Activated T-cell treated with anti-CD3 and anti-CD28 coated beads for 4 hours (primary cell): ENCODE results near the gene SCML1.

ENCODE experiments used
- DNase-seq: peaks from one replicate; pipeline ENCODE4 v3.0.0-alpha.2; 2020

The SCML1 gene, protein sequence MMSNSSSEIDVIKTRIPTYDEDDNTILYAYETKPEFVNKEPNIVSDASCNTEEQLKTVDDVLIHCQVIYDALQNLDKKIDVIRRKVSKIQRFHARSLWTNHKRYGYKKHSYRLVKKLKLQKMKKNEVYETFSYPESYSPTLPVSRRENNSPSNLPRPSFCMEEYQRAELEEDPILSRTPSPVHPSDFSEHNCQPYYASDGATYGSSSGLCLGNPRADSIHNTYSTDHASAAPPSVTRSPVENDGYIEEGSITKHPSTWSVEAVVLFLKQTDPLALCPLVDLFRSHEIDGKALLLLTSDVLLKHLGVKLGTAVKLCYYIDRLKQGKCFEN

DNA sequence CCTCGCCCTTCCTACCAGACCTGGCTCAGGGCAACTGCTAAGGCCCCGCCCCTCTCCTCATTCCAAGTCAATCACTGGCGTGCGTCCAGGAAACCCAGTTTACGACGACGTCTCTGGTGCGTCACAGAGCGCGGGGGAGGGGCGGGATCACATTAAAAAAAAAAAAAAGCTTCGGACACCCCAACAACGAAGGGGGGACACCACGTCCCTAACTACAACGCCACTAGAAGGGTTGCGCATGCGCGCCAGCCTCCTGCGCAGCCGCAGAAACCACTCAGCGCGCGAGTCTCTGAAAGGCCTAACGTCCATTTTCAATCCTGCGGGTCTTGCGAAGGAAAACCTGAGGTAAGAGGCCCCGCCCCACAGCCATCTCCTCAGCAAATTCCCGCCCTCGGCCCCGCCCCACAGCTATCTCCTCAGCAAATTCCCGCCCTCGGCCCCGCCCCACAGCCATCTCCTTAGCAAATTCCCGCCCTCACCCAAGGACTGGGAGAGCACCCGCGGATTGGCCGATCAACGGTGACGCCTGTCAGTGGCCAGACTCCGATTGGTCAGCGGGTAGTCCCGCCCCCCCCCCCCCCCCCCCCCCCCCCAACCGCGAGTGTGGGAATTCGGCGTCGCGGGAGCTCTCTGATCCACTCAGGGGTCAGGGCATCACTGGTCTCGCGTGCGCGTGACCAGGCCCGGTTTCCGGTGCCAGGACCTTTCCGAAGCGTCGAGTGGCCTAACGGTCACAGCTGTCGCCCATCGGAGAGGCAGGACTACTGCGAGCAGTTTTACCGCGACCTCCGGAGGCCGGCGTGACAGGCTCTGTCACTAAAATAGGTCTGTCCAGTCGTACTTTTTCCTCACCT is at the start of gene SCML1:
Gene SCML1, plus strand, starts transcription at position 638 of the 854 bp plus-strand sequence. CDS start 6,694 bp downstream, outside the sequence.
- DNase-seq: peak; percentile 84

DNA sequence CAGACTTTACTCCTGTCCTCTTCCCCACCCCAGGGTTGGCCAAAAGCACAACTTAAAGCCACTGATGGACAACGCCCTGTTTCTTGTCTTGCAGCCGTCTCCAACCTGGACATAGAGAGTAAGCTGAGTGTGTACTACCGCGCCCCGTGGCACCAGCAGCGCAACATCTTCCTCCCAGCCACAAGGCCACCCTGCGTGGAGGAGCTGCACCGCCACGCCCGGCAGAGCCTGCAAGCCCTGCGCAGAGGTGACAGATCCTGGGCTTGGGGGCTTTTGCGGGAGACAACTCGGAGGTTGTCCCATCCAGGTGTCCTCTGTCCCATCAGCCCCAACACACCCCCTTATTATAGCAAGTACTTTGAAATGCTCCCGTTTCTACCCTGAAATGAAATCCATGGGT is 49.6 kb upstream of the SCML1 start:
- no peak for DNase-seq

GRCh38 chrX:17689971-17690409 is 47.3 kb upstream of the SCML1 start:
- DNase-seq: peak; percentile 11

GRCh38 chrX:17692709-17693346 is 44.5 kb upstream of the SCML1 start:
- no peak for DNase-seq

GRCh38 chrX:17697191-17697590 is 40.1 kb upstream of the SCML1 start:
- DNase-seq: no peak

- DNase-seq: no peak
Observed at GRCh38 chrX:17700976-17701375, 36.3 kb upstream of the SCML1 start.

DNA sequence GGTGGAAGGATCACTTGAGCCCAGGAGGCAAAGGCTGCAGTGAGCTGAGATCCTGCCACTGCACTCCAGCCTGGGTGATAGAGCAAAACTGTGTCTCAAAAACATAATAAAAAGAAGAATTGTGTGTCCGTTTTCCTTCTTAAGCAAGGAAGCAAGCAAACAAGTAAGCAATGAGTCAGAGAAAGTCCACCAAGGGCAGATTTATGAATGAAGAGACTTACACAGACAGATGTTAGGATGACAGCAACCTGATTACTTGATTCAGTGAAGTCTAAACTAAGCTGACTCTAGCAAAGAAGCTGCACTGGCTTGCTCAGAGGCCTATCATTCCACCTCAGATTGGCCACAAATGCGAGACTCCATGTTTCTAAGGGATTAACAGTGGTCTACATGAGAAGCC is 34.1 kb upstream of the SCML1 start:
- DNase-seq: no peak

GRCh38 chrX:17705211-17705610 is 32.1 kb upstream of the SCML1 start:
- no peak for DNase-seq

- no peak for DNase-seq
Observed at GRCh38 chrX:17706676-17707075, 30.6 kb upstream of the SCML1 start.

DNA sequence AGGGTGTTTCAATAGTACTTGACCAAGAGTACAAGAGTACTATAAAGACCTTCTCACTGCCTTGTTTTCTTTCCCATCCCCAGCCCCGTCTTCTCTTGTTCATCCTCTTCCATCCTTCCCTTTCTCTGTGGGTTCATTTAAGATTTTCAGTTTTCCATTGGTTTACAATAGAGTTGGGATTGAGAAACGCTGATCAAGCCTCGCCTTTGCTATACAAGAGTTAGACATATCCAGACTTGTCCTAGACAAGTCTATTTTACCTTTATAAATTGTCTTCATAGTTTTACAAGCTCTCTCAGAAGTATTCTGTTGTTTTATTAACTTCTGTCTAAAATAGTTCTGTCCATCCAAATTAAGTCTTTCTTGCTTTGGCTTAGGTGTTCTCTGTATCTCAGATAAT is 29.6 kb upstream of the SCML1 start:
- DNase-seq: no peak

DNA sequence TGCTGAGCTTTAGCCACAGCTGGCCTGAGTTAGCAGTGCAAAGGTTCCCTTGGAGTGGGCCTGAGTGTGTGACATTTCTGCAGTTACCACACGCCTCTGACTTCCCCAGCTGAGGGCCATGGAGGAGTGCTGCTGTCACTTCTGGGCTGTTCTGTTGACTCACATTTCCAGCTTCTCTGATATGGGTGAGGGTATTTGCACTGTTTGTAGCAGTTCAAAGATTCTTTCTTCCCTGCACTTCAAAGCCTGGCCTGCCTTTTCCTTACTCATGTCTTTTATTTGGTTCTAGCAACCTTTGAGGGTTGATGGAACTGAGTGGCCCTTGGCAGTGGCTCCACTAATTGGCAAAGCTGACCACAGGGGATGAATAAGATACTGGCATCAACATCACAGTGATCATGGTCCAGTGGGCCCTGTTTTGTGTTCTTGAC is 26.4 kb upstream of the SCML1 start:
- no peak for DNase-seq

DNA sequence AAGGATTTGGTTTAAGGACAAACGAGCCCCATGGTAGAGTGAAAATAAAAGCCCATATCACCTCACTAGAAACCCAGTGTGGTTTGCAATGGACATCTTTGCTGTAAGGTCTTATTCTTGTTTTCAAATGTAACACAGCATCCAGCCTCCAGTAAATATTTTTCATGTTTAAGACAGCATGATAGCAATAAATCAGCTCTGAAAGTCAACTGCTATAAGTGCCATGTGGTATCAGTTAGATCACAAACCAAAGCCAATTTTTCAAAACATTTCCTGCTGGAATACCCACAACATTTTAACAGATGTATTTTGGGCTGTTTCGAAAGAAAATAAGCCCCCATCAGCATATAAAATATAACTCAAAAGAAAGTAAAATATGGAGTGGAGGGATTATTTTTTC is 24.0 kb upstream of the SCML1 start:
- DNase-seq: no peak

DNA sequence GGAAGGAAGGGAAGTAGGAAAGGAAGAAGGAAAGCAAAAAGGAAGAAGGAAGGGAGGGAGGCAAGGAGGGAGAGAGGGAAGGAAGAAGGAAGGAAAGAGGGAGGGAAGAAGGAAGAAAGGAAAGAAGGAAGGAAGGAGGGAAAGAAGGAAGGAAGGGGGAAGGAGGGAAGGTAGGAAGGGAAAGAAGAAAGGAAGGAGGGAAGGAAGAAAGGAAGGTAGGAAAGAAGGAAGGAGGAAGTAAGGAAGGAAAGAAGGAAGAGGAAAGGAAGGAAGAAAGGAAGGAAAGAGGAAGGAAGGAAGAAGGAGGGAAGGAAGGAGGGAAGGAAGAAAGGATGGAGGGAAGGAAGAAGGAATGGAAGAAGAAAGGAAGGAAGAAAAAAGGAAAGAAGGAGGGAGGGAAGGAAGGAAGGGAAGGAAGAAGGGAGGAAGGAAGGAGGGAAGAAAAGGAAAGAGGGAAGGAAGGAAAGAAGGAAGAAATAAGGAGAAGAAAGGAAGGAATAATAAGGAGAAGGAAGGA is 18.6 kb upstream of the SCML1 start:
- no peak for DNase-seq

DNA sequence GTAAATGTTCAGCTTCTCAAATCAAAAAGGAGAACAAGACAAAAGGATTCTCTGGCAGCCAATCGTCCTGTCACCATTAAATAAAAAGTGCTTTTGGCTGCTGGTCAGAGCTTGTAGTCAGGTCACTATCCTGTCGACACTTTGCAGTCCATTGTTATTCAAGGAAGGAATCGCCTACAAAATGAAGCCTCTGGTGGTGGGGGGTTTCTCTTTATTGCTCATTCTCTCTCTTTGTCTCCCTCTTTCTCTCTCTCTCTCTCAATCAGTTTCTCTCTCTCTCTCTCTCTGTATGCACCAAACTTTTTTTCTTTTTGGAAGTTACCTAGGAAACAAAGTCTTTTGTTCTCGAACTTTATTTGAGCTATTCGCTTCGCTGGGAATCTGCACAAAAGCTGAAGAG is 17.6 kb upstream of the SCML1 start:
- DNase-seq: no peak

DNA sequence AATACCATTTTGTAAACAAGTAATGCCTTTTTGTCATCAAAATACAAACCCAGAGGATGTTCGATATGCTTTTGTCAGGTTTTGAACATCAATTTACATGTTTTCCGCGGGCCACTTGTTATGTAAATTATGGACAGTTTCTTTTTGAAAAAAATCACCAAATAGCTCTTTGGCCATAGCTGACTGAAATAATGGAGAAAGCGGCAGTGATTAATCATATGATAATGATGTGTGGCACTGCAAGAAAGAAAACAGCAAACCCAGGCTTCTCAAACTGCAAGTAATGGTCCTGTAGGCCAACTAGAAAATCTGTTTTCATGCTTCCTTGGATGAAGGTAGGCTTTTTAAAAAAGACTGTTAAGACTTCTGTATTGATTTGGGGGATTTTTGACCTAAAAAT is 15.6 kb upstream of the SCML1 start:
- no peak for DNase-seq

GRCh38 chrX:17725181-17725580 is 12.1 kb upstream of the SCML1 start:
- no peak for DNase-seq

DNA sequence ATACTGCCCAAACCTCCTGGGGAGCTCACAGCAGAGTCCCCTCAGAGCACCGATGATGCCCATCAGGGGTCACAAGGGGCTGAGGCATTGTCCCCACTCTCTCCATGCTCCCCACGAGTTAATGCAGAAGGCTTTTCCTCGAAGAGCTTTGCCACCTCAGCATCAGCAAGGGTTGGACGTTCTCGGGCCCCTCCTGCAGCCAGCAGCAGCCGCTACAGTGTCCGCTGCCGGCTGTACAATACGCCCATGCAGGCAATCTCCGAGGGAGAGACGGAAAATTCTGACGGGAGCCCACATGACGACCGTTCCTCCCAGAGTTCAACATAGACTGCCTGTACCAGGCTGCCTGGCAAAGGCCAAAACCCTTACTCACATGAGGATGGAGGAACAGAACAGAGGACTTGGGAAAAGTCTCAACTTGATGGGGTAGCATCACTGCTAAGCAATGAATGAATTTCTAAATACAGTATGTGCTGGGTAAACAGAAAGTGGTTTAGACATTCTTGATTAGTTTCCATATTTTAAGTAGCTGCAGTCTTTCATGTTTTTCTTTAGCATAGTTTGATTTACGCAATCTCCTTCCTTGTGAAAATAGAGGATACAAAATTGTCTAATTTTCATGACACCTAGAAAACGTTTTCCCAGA is 5.0 kb upstream of the SCML1 start:
- DNase-seq: no peak

DNA sequence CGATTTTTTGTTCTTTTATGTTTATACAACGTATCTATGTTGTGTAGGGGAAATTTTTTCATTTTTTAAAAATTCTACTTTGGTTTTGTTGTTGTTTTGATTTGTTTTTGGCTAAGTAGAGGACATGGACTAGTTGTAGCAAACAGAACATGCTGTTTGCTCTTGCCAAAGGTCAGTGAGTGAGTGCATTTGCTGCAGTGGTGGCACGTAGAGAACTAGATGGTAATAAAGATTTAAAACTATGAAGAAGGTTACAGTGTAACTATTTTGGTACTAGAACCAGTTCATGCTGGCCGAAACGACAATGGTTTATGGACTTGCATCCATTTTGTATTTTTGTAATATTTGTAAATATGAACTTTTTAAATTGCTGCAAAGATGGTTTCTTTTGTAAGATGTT is 1.9 kb upstream of the SCML1 start:
- no peak for DNase-seq

GRCh38 chrX:17736478-17736855 is 826 bp upstream of the SCML1 start:
- DNase-seq: no peak

DNA sequence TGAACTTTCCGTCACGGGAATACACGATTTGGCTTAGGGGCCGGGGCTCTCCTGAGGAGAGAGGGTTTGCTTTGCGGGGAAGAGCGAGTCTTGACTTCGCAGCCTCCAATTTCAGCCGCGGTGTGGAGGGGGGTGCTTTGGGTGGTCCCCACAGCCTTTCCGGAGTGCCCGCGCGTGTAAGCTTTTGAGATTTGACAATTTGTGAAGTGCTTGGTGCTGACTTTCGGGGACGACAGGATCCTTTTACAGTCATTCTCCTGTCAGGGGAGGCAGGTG is 355 bp downstream of the SCML1 start:
- DNase-seq: no peak

DNA sequence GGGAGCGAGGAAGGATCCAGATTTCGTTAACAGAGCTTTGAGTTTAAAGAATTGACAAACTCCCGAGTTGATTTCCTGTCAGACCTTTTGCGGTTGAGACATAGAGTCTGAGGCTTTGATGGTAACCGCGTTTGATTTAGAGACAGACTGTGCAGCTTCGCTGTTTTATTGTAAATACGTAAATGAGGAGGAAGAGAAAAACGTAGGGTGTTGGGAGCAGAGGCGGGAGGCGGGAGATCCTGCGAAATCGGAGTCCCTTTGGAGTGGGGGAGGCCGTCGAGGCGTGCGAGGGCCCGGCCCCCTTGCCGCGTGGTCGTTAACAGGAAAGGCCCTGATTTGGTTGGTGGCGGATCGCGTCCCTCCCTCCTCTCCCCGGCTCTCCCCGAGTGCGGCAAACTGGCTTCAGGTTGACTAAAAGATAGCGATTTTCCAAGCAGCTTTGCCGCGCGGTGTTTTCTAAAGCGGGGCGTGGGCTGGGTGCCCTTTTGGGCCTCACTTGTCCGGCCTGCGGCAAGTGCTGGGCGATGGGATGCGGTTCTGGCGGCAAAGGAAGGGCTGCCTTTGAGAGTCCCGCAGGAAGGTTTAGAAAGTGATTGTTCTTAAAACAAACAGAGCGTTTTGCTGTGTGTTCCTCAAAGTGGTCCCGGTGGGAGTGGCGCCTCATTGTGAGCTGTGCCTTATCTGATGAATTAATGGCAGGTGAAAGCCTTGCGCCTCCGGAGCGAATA is 857 bp downstream of the SCML1 start:
- DNase-seq: peak; percentile 9

DNA sequence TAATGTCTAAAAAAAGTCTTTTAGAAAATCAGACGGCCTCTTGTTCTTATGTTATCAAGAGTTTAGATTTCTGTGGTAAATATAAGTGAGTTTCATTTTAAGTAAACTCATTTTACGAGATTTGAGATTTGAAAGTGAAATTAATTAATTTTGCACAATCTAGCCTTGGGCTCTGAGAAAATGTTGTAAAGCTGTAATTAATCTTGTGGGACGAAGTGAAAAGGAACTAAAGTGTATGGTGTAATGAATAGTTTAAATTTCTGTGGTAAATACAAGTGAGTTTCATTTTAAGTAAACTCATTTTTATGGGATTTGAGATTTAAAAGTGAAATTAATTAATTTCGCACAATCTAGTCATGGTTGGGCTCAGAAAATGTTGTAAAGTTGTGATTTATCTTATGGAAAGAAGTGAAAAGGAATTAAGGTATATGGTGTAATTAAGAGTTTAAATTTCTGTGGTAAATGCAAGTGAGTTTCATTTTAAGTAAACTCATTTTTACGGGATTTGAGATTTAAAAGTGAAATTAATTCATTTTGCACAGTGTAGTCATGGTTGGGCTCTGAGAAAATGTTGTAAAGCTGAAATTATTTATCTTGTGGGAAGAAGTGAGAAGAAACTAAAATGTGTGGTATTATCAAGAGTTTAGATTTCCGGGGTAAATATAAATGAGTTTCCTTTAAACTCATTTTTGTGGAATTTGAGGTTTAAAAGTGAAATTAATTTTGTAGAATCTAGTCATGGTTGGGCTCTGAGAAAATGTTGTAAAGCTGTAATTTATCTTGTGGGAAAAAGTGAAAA is 1.6 kb downstream of the SCML1 start:
- no peak for DNase-seq
